Adipocyte (in vitro differentiated cells): Measurements from ENCODE around the gene CIZ1.
A peak's percentile ranks its signal among the peaks of the same experiment; 100 is the strongest.
"Not testable (repeated sequence)": the region's sequence is repeated elsewhere in the genome, so short reads cannot be mapped to it uniquely, and the experiment has no call there.

Experiments
- DNase-seq: peaks from one replicate; pipeline ENCODE4 v3.0.0-alpha.2; 2015; ENCODE audit warnings: low read depth
- H3K27me3 ChIP-seq: replicated peaks from 2 replicates; pipeline ENCODE4 v1.7.0; 2013; ENCODE audit warnings: mild to moderate bottlenecking, low read length, moderate library complexity; ENCODE audit not compliant: control insufficient read depth, insufficient read depth
- H3K36me3 ChIP-seq: 2 replicates; pipeline ENCODE4 v1.7.0; 2013; ENCODE audit warnings: low read length, mild to moderate bottlenecking, moderate library complexity; ENCODE audit not compliant: control insufficient read depth, insufficient read depth, severe bottlenecking
- H3K4me1 ChIP-seq: 2 replicates; pipeline ENCODE4 v1.7.0; 2013; ENCODE audit warnings: mild to moderate bottlenecking, low read length, moderate library complexity; ENCODE audit not compliant: control insufficient read depth, insufficient read depth
- H3K4me3 ChIP-seq: 2 replicates; pipeline ENCODE4 v1.7.0; 2013; ENCODE audit warnings: mild to moderate bottlenecking, low read length, moderate library complexity
- H3K9ac ChIP-seq: 2 replicates; pipeline ENCODE4 v1.7.0; 2013; ENCODE audit warnings: mild to moderate bottlenecking, low read length, moderate library complexity
- H3K9me3 ChIP-seq: 2 replicates; pipeline ENCODE4 v1.7.0; 2013; ENCODE audit warnings: mild to moderate bottlenecking, low read length, moderate library complexity; ENCODE audit not compliant: control insufficient read depth

The CIZ1 gene

GRCh38 chr9:128191406-128192046 lies at the start of gene CIZ1:
Gene CIZ1 (minus strand): TSS chr9:128191572. CDS start chr9:128190857, 715 bp downstream.
- H3K4me3 ChIP-seq, result peak within 1 kb of the TSS; percentile 90
- peak within 1 kb of the TSS; percentile 96 for H3K9ac ChIP-seq
- peaks cover 23% of the 10 kb centered on the region for H3K36me3 ChIP-seq
- H3K4me1 ChIP-seq, result peaks cover 19% of the 10 kb centered on the region
- H3K27me3 ChIP-seq, result no peaks in the 10 kb centered on the region
- H3K9me3 ChIP-seq, result no peaks in the 10 kb centered on the region
- DNase-seq, result peak; percentile 91

- H3K27me3 ChIP-seq, result no peaks in the 10 kb centered on the region
- H3K4me3 ChIP-seq, result no peak overlapping the region
- DNase-seq, result no peak
- H3K9me3 ChIP-seq, result no peaks in the 10 kb centered on the region
- no peak overlapping the region for H3K9ac ChIP-seq
- no peaks in the 10 kb centered on the region for H3K36me3 ChIP-seq
- no peaks in the 10 kb centered on the region for H3K4me1 ChIP-seq
These were observed 42.5 kb upstream of the CIZ1 start for GRCh38 chr9:128233817-128234406.

- no peak overlapping the region for H3K9ac ChIP-seq
- no peaks in the 10 kb centered on the region for H3K4me1 ChIP-seq
- H3K9me3 ChIP-seq, result no peaks in the 10 kb centered on the region
- no peak overlapping the region for H3K4me3 ChIP-seq
- no peaks in the 10 kb centered on the region for H3K36me3 ChIP-seq
- no peak for DNase-seq
- H3K27me3 ChIP-seq, result no peaks in the 10 kb centered on the region
These were observed 41.4 kb upstream of the CIZ1 start for GRCh38 chr9:128232528-128233428.

- no peak overlapping the region for H3K9ac ChIP-seq
- H3K36me3 ChIP-seq, result no peaks in the 10 kb centered on the region
- DNase-seq, result no peak
- no peak overlapping the region for H3K4me3 ChIP-seq
- H3K27me3 ChIP-seq, result no peaks in the 10 kb centered on the region
- no peaks in the 10 kb centered on the region for H3K9me3 ChIP-seq
- H3K4me1 ChIP-seq, result no peaks in the 10 kb centered on the region
These were observed 40.5 kb upstream of the CIZ1 start for GRCh38 chr9:128231638-128232527.

DNA sequence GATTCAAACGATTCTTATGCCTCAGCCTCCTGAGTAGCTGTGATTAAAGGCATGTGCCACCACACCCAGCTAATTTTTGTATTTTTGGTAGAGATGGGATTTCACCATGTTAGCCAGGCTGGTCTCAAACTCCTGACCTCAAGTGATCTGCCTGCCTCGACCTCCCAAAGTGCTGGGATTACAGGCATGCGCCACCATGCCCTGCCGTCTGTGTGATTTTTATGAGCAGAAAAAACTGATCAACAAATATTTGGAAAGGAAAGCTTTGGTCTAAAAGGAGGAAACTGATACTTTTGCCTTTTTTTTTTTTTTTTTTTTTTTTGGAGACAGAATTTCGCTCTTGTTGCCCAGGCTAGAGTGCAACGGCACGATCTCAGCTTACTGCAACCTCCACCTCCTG lies 39.5 kb upstream of the CIZ1 start:
- not testable (repeated sequence) for H3K27me3 ChIP-seq, H3K9me3 ChIP-seq, DNase-seq, H3K4me1 ChIP-seq, H3K9ac ChIP-seq, H3K4me3 ChIP-seq, H3K36me3 ChIP-seq

- Histone ChIP-seq H3K9me3 (no peaks in the 10 kb centered on the region), H3K36me3 (no peaks in the 10 kb centered on the region), H3K9ac (no peak overlapping the region), H3K27me3 (no peaks in the 10 kb centered on the region), H3K4me3 (no peak overlapping the region), H3K4me1 (no peaks in the 10 kb centered on the region)
- no peak for DNase-seq
These were observed 35.0 kb upstream of the CIZ1 start for GRCh38 chr9:128226412-128226801.

GRCh38 chr9:128225770-128226411 lies 34.5 kb upstream of the CIZ1 start:
- H3K36me3 ChIP-seq, result no peaks in the 10 kb centered on the region
- H3K4me3 ChIP-seq, result no peak overlapping the region
- H3K9ac ChIP-seq, result no peak overlapping the region
- H3K9me3 ChIP-seq, result no peaks in the 10 kb centered on the region
- no peaks in the 10 kb centered on the region for H3K4me1 ChIP-seq
- H3K27me3 ChIP-seq, result no peaks in the 10 kb centered on the region
- no peak for DNase-seq

GRCh38 chr9:128224877-128225276 lies 33.5 kb upstream of the CIZ1 start:
- no peak for DNase-seq
- H3K4me1 ChIP-seq, result no peaks in the 10 kb centered on the region
- no peak overlapping the region for H3K4me3 ChIP-seq
- H3K9ac ChIP-seq, result no peak overlapping the region
- no peaks in the 10 kb centered on the region for H3K9me3 ChIP-seq
- H3K27me3 ChIP-seq, result no peaks in the 10 kb centered on the region
- H3K36me3 ChIP-seq, result no peaks in the 10 kb centered on the region

DNA sequence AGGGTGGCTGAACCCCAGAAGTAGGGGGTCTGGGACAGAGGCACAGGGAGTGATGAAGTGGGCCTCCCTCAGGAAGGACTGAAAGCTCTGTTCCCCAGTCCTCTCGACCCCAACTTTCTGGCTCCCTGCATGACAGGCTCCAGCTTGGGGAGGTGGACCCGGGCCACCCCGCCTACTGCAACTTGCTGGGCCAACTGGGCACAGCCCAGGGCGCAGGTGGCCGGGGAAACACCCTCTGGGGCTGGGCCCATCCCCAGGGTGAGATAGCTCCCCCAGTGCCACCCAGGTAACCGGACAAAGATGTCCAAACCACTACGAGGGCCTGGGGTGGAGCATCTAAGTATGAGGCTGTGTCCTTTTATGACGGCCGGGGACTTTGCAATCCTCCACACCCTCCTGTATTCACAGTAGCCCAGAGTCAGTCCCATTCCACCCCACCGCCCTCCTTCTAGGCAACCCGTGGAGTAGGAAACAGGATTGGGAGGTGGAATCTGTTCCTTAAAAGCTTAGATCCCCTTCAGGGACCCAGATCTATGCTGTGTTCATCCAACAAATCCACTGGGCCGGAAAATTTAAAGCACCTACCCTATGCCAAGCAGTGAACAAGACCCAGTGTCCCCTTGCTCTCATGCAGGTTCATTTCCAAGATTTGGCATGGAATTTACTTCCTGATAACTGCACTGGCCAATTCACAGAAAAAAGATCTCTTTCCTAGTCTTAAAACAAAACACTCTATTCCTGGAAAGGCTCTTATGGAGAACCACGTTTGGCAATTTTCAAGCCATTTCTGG lies 31.7 kb upstream of the CIZ1 start:
- Histone ChIP-seq H3K4me1 (no peaks in the 10 kb centered on the region), H3K27me3 (no peaks in the 10 kb centered on the region), H3K4me3 (no peak overlapping the region), H3K9ac (no peak overlapping the region), H3K36me3 (no peaks in the 10 kb centered on the region), H3K9me3 (no peaks in the 10 kb centered on the region)
- no peak for DNase-seq

- DNase-seq, result no peak
These were observed 30.7 kb upstream of the CIZ1 start for GRCh38 chr9:128222026-128222425.

More at GRCh38 chr9:128222026-128222425, 30.7 kb upstream of the CIZ1 start:
- no peaks in the 10 kb centered on the region for H3K36me3 ChIP-seq
- no peak overlapping the region for H3K4me3 ChIP-seq
- H3K4me1 ChIP-seq, result peaks cover 1% of the 10 kb centered on the region
- H3K9me3 ChIP-seq, result no peaks in the 10 kb centered on the region
- H3K27me3 ChIP-seq, result no peaks in the 10 kb centered on the region
- no peak overlapping the region for H3K9ac ChIP-seq
